OCI-LY3 (cell line): Measurements from ENCODE around the gene MT1G.
A peak's percentile ranks its signal among the peaks of the same experiment; 100 is the strongest.

ENCODE experiments used
- H2AFZ ChIP-seq: fragments of 200-600, 300-600 bp; shearing (Covaris generic); 2 replicates; pipeline ENCODE4 v1.6.0; 2014; ENCODE audit warnings: antibody characterized with exemption, low read depth, low read length
- H3K27ac ChIP-seq: fragments of 200-600, 300-600 bp; sonication (generic); 2 replicates; pipeline ENCODE4 v1.5.1; 2014; ENCODE audit warnings: mild to moderate bottlenecking, low read length, moderate library complexity, mixed read lengths
- H3K27me3 ChIP-seq: fragments of 200-600, 300-600 bp; sonication (generic); 2 replicates; pipeline ENCODE4 v1.6.1; 2014; ENCODE audit warnings: low read depth, low read length, mixed read lengths
- H3K36me3 ChIP-seq: fragments of 200-600, 300-600 bp; sonication (generic); replicated peaks from 2 replicates; pipeline ENCODE3; 2014; ENCODE audit warnings: low read depth, low read length, mixed read lengths
- H3K4me1 ChIP-seq: fragments of 300-600, 200-600 bp; sonication (generic); 2 replicates; pipeline ENCODE4 v1.6.1; 2014; ENCODE audit warnings: low read length, mixed read lengths
- H3K4me2 ChIP-seq: fragments of 200-600, 300-600 bp; sonication (generic); 2 replicates; pipeline ENCODE4 v1.6.1; 2014; ENCODE audit warnings: low read length, mixed read lengths
- H3K4me3 ChIP-seq: fragments of 300-600, 200-600 bp; sonication (generic); 2 replicates; pipeline ENCODE4 v1.5.1; 2014; ENCODE audit warnings: antibody characterized with exemption, mild to moderate bottlenecking, low read length, moderate library complexity
- H3K79me2 ChIP-seq: fragments of 300-600, 200-600 bp; shearing (Covaris generic); 2 replicates; pipeline ENCODE4 v1.6.1; 2014; ENCODE audit warnings: mild to moderate bottlenecking, low read length, mixed read lengths
- H3K9ac ChIP-seq: fragments of 300-600, 200-600 bp; shearing (Covaris generic); 2 replicates; pipeline ENCODE4 v1.6.0; 2014; ENCODE audit warnings: mild to moderate bottlenecking, low read length, moderate library complexity
- H3K9me3 ChIP-seq: fragments of 200-600, 300-600 bp; shearing (Covaris generic); 2 replicates; pipeline ENCODE4 v1.6.1; 2014; ENCODE audit warnings: low read length, mixed read lengths; ENCODE audit not compliant: insufficient read depth
- H4K20me1 ChIP-seq: fragments of 200-600, 300-600 bp; sonication (generic); 2 replicates; pipeline ENCODE4 v1.6.1; 2016; ENCODE audit warnings: low read length, mixed read lengths; ENCODE audit not compliant: insufficient read depth
- EZH2phosphoT487 ChIP-seq: fragments of 200-600 bp; shearing (Covaris generic); IDR thresholded peaks from 2 replicates; pipeline ENCODE4 v1.6.1; 2018; ENCODE audit warnings: antibody characterized with exemption, mixed run types, low read depth
- TF ChIP-seq, protein P1 (sequence below): fragments of 200-600, 300-600 bp; sonication (generic); IDR thresholded peaks from 2 replicates; pipeline ENCODE4 v1.5.1; 2014; ENCODE audit warnings: antibody characterized with exemption, low read length, low read depth

MT1G gene

DNA sequence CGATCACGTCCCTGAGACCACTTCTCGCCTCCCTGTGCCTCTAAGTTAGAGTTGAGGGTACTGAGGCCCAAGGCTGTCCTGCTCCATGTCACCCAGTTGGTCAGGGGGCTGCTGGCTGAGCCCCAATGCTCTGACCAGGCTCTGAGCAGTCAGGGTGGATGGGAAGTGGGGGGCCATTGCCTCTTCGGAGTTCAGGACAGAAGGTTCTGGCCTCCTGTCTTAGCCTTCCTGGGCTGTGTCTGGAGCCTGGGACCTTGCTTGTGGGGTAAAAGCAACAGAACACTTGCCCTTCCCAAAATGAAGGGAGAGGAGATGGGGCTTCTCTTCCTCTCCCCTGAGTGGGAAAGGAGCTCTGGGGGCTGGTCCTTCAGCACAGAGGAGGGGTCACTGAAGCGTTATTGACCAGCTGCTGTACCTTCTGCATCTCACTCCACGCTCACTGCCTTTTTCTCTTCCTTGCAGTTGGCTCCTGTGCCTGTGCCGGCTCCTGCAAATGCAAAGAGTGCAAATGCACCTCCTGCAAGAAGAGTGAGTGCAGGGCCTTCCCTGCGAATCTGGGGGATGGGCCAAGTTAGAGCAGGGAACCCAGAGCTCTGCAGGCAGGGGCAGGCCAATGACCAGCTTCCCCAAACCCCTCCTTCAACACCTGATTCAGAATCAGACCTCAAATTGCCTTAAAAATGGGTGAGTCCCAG lies 15.0 kb upstream of the MT1G start:
- Histone ChIP-seq H3K4me3 (peak overlapping the region; percentile 94), H3K36me3 (no peaks in the 10 kb centered on the region), H3K79me2 (no peaks in the 10 kb centered on the region), H3K9ac (peak overlapping the region; percentile 78), H3K4me2 (peak overlapping the region; percentile 99), H3K27ac (no peak overlapping the region), H3K4me1 (peaks cover 14% of the 10 kb centered on the region), H2AFZ (peak overlapping the region; percentile 79), H4K20me1 (no peaks in the 10 kb centered on the region), H3K27me3 (no peaks in the 10 kb centered on the region), H3K9me3 (no peaks in the 10 kb centered on the region)
- TF ChIP-seq EZH2phosphoT487, result no peak
- TF ChIP-seq, protein P1, sequence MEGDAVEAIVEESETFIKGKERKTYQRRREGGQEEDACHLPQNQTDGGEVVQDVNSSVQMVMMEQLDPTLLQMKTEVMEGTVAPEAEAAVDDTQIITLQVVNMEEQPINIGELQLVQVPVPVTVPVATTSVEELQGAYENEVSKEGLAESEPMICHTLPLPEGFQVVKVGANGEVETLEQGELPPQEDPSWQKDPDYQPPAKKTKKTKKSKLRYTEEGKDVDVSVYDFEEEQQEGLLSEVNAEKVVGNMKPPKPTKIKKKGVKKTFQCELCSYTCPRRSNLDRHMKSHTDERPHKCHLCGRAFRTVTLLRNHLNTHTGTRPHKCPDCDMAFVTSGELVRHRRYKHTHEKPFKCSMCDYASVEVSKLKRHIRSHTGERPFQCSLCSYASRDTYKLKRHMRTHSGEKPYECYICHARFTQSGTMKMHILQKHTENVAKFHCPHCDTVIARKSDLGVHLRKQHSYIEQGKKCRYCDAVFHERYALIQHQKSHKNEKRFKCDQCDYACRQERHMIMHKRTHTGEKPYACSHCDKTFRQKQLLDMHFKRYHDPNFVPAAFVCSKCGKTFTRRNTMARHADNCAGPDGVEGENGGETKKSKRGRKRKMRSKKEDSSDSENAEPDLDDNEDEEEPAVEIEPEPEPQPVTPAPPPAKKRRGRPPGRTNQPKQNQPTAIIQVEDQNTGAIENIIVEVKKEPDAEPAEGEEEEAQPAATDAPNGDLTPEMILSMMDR, result no peak

DNA sequence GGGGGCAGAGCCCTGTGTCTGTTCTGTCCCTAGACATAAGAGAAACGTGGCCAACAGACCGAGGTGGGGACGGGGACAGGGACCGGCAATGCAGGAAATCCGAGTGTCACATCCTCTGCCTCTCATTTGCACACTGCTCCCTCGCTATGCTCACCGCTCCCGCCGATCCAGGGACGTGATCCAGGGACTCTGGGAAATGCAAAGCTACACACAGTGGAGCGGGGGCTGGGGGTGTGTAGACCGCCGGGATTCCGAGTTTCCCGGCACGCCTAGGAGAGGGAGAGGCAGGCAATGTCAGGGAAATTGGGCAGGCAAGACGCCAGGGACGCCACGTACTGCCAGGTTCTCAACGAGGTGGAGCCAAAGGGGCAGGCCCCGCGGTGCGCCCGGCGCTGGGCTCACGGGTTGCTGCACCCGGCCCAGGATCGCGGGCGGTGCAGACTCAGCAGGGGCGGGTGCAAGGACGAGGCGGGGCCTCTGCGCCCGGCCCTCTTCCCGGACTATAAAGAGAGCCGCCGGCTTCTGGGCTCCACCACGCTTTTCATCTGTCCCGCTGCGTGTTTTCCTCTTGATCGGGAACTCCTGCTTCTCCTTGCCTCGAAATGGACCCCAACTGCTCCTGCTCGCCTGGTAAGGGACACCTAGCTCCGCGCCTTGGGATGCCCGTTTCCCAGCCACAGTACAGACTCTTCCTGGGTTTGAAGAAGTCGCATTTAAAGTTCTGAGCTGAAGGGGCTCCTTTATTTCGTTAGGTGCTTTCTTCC lies 14.3 kb upstream of the MT1G start, which contains the start of gene MT1X:
Gene MT1X (plus strand): TSS at position 532 of the 764 bp plus-strand sequence. CDS start 71 bp downstream, at position 603.
- Histone ChIP-seq H2AFZ (peak within 1 kb of the TSS; percentile 96), H3K9ac (peak within 1 kb of the TSS; percentile 78), H4K20me1 (no peaks in the 10 kb centered on the region), H3K27me3 (no peaks in the 10 kb centered on the region), H3K79me2 (no peaks in the 10 kb centered on the region), H3K9me3 (no peaks in the 10 kb centered on the region), H3K4me3 (peak within 1 kb of the TSS; percentile 94), H3K4me1 (peaks cover 14% of the 10 kb centered on the region), H3K4me2 (peak within 1 kb of the TSS; percentile 99), H3K27ac (no peak within 1 kb of the TSS), H3K36me3 (no peaks in the 10 kb centered on the region)
- TF ChIP-seq EZH2phosphoT487, result no peak
- TF ChIP-seq, protein P1, result no peak

DNA sequence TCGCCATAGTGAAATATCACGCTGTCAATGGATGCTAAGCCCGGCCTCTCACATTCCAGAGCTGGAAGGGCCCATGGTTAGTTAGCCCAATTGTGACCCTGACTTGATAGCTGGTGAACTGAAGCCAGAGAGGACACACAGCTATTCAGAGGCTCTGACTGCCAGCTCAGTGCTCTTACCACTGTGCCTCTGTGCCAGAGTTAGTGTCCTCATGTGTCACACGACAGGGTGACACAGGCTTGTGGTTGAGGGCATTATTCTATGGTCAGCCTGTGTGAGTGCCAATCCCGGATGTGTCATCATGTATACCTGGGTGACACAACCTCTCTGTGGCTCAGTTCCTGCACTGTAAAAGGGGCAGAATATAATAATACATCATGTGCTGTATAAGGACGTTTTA lies 12.0 kb upstream of the MT1G start:
- Histone ChIP-seq H3K4me1 (peaks cover 14% of the 10 kb centered on the region), H3K36me3 (no peaks in the 10 kb centered on the region), H3K27ac (no peak overlapping the region), H3K79me2 (no peaks in the 10 kb centered on the region), H3K4me3 (no peak overlapping the region), H2AFZ (no peak overlapping the region), H3K27me3 (peaks cover 3% of the 10 kb centered on the region; the same call in 1 of the 2 replicates), H3K9me3 (no peaks in the 10 kb centered on the region), H4K20me1 (no peaks in the 10 kb centered on the region), H3K9ac (no peak overlapping the region), H3K4me2 (no peak overlapping the region)
- TF ChIP-seq EZH2phosphoT487, result no peak
- TF ChIP-seq, protein P1, result no peak

DNA sequence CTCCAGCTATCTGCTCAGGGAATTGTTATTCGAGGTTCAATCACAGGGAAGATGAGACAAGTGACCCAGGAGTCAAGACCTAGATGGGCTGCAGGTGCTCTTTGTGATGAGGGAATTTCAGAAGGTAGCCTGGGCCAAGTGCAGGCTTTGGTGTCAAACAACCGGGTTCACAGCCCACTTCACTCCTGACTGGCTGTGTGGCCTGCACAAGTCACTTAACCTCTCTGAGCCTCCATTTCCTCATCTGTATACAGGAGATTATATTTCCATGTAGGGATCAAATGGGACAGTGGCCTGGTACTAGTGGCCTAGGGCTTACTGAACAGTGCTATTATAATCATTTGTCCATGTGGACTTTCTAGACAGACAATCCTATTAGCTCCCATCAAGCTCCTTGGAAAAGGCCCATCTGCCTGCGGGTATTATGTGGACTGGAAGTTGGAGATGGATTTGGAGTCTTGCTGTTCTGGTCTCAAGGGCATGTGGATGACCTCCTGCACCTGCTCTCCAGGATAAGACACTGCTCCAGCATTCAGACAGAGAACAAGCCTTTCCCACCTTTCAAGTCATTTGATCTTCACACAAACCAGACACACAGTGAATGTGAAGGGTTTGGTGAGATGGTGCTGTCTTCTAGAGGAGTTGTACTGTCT lies 11.3 kb upstream of the MT1G start:
- H4K20me1 ChIP-seq, result no peaks in the 10 kb centered on the region
- H3K4me3 ChIP-seq, result no peak overlapping the region
- H3K27me3 ChIP-seq, result peaks cover 3% of the 10 kb centered on the region; the same call in 1 of the 2 replicates
- no peak overlapping the region for H3K9ac ChIP-seq
- TF ChIP-seq EZH2phosphoT487, result no peak
- TF ChIP-seq, protein P1, result no peak
- no peaks in the 10 kb centered on the region for H3K36me3 ChIP-seq
- H3K79me2 ChIP-seq, result no peaks in the 10 kb centered on the region
- no peak overlapping the region for H2AFZ ChIP-seq
- no peak overlapping the region for H3K27ac ChIP-seq
- no peaks in the 10 kb centered on the region for H3K9me3 ChIP-seq
- no peak overlapping the region for H3K4me2 ChIP-seq
- H3K4me1 ChIP-seq, result peaks cover 14% of the 10 kb centered on the region
